NOMO-1 treated with DMSO at 0.1 percent for 48 hours (cell line): ENCODE results near the gene SLIT3.
"Not testable (repeated sequence)": the region's sequence is repeated elsewhere in the genome, so short reads cannot be mapped to it uniquely, and the experiment has no call there.

ENCODE experiments used
- DNase-seq: peaks from one replicate; lab custom pipeline; 2025; ENCODE audit not compliant: unreplicated experiment; lab: John Stamatoyannopoulos, UW

Gene SLIT3

GRCh38 chr5:169223595-169223953 lies 77.4 kb downstream of the SLIT3 start:
- DNase-seq = no peak

DNA sequence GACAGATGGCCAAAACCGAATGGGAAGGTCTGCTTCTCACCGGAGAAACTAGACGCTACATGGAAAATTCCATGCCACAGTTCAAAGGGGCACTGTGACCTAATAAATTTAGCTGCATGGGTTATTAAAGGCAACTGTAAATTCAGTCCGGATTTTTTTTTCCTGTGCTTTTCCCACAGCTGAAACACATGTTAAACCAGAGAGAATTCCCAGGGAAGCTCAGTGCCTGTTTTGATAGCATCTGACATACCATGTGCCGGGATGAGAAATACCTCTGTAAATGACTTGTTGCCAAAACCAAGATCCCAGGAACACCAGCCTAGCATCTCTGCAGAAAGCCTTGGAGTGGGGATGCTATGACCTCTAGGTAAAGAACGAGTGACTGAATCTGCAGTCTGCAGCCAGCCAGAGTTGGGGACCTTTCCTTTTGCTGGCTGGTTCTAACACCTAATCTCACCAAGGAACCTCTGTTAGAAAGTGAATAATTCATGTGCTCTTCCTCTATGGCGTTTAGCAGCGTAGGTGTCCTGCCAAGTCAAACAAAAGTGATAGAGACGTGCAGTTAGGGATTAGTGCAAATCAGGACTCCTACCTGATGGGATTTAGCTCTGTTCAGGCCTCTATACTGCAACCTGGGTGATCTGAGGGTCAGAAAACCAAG lies 77.9 kb downstream of the SLIT3 start:
- no peak for DNase-seq

DNA sequence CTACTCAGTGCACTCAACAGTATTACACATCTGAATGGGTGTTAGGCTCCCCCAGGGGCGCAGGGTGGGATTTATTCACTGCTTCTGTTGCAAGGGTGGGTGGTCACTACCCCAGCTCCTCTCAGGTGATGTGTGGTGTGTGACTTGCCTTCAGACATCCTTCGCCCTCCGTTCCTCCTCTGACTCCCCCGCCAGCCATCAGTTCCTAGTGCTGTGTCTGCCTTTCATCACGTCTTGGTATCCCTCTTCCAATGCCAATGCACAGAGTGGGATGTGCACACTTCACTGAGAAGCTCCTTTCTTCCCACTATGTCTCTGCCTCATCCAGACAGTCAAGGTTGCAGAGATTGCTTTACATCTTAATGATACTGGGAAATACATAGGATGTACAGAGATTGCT lies 79.4 kb downstream of the SLIT3 start:
- no peak for DNase-seq

DNA sequence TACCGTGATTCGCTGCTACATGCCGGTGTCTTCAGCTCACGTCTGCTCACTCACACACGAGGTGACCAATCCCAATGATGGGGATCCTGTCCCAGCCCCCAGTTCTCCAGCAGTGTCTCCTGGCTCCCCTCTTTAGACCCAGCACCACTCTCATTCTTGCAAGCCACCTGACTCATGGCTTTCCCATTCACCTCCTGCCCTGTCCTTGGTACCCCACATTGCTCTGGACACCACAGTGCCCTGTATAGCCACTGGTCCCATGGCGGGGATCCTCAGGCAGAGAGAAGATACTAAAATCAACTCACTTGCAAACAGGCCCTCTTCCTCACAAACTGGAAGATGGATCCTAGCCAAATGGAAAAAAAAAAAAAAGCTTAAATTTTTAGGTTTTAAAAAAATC lies 81.0 kb downstream of the SLIT3 start:
- DNase-seq = no peak

DNA sequence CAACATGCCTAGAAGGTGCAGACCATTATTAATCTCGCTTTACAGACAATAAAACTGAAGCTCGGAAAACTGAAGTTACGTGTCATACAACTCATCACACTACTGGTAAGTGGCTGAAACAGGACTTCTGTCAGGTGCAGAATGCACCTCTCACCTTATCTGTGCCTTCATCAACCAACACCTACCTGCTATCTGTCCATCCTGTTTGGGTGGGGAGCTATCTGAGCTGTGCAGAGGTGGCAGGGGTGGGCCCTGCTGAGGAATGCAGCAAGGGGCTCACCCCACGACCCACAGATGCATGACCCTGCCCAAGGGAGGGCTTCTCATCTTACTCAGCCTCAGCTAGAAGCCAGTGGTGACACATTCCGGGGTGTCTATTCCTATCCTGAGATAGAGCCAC lies 81.6 kb downstream of the SLIT3 start:
- DNase-seq = no peak

GRCh38 chr5:169218861-169219260 lies 82.1 kb downstream of the SLIT3 start:
- no peak for DNase-seq

DNA sequence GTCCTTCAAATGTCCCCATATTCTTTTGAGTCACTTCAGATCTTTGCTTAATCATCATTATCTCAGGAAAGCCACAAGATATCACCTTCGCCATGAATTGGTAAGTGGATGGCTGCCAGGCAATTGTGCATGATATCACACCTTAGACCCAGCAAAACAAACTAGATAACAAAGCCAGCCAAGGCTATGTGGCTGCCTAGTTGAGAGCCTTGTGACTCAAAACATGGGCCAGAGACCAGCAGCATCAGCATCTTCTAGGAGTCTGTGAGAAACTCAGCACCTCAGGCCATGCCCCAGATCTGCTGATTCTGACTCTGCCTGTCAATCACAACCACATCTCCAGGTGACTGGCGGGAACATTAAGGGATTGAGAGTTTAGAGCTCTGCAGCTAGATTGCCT lies 82.8 kb downstream of the SLIT3 start:
- no peak for DNase-seq

GRCh38 chr5:169216866-169217265 lies 84.1 kb downstream of the SLIT3 start:
- no peak for DNase-seq

DNA sequence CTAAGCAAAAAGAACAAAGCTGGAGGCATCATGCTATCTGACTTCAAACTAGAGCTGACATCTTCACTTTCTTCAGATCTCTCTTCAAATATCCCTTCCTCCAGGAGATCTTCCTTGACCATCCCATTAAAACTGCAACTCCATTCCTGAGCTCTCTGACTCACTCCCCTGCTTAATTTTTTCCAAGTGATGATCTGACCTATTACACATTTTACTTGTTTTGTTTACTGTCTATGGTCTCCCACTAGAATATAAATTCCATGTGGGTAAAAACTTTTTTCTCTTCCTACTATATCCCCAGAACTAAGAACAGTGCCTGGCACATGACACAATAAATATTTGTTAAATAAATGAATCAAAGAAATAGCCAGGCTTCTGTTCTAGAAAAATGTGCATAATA lies 87.5 kb downstream of the SLIT3 start:
- no peak for DNase-seq

DNA sequence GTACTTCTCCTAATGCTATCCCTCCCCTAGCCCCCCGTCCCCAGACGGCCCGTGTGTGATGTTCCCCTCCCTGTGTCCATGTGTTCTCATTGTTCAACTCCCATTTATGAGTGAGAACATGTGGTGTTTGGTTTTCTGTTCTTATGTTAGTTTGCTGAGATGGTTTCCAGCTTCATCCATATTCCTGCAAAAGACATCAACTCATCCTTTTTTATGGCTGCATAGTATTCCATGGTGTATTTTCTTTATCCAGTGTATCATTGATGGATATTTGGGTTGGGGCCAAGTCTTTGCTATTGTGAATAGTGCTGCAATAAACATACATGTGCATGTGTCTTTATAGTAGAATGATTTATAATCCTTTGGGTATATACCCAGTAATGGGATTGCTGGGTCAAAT lies 89.2 kb downstream of the SLIT3 start:
- not testable (repeated sequence) for DNase-seq

DNA sequence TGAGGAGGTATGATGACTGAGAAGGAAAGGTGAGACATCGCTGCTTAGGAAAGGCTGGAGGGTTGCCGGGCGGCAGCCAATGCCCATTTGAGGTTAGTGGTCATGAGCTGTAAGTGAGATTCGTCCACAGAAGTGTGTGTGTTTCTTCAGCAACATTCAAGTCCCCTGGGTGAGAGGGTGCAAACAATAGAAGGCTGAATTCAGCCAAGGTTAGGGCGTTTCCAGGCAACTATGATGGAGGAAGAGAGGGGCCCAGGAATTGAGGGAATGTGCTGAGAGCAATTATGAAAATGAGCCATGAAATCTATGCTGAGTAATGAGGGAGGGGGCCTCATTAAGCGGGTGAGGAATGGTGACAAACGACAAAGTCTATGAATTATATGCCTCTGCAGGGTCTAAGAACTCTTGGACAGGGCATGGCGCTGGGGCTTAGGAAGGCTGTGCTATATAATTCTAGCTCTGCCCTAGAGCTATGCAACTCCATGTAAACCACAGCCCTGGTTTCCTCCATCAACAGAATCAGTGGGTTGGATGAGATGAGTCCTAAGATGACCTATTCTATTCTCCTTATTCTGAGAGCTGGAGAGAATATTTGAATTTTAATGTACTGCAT lies 96.0 kb downstream of the SLIT3 start:
- DNase-seq = no peak

GRCh38 chr5:169202969-169203368 lies 98.0 kb downstream of the SLIT3 start:
- no peak for DNase-seq

GRCh38 chr5:169201597-169201996 lies 99.3 kb downstream of the SLIT3 start:
- DNase-seq = no peak

- no peak for DNase-seq
These were observed 100.7 kb downstream of the SLIT3 start for GRCh38 chr5:169200125-169200778.

DNA sequence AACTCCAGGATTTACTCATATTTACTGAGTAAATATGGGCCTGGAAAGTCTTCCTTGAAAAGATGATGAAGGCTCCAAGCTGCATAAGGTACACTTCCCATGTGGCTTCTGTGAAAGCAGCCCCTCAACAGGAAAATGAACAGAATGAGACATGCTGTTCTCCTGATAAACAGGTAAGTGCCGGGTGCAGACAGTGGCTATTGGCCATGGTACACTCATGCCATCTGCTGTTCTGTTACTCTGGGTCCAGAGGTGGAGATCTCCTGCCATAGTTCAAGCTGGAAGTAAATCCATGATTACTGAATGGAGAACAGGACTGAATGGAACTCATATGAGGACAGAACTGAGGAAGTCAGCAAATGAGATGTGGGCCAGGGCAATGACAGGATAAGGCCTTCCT lies 103.6 kb downstream of the SLIT3 start:
- DNase-seq = no peak

- no peak for DNase-seq
These were observed 104.9 kb downstream of the SLIT3 start for GRCh38 chr5:169196059-169196458.

GRCh38 chr5:169195601-169196000 lies 105.3 kb downstream of the SLIT3 start:
- no peak for DNase-seq

- no peak for DNase-seq
These were observed 108.4 kb downstream of the SLIT3 start for GRCh38 chr5:169192536-169192935.

DNA sequence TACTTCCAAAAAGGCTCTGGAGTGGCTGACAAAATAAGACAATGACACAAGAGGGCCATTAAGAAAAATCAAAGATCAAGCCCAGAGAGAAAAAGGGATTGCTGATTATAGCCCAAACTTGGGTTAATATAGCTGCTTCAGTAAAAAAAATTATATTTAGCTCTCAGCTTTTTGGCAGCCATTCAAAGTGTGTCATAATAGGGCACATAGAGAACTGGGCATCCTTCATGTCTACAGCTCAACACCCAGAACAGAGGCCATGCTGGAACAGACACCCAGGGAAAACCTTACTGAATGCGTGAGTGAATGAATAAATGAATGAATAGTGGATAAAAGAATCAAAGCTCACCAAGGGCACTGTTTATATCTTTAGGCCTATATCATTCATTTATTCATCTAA lies 110.1 kb downstream of the SLIT3 start:
- no peak for DNase-seq

DNA sequence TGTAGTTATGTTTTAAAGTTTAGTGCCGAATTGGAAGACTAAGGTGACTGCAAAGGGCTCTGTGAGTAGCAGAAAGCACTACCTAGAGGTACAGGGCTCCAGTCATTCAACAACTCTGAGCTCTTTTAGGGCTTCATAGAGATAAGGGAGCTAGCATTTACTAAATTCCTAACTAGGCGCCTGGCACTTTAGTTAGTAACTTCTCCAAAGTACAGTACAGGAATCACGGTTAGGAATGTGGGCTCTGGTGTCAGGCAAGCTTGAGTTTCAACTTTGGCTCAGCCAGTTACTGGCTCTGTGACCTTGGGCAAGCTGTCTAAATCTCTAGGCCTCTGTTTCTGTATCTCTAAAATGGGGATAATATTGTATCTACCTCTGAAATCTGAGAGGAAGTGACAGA lies 115.3 kb downstream of the SLIT3 start:
- no peak for DNase-seq

- no peak for DNase-seq
These were observed 117.4 kb downstream of the SLIT3 start for GRCh38 chr5:169183576-169183975.

DNA sequence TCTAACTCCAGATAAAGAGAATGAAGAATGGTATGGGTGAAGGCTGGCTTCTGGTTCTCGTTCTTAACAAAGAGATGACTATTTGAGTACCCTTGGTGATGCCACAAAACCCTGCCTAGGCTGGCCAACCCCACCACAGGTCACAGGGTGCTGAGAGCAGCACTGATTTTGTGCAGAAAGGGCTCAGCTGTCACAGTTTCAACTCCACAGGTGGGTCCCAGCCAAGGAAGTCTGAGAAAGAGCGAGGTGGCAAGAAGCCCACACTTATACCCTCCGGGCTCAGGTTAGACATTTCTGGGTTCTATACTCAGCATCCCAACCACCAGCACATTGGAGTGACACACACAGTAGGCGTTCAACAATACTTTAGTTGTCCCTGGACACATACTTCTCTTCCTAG lies 118.1 kb downstream of the SLIT3 start:
- no peak for DNase-seq

DNA sequence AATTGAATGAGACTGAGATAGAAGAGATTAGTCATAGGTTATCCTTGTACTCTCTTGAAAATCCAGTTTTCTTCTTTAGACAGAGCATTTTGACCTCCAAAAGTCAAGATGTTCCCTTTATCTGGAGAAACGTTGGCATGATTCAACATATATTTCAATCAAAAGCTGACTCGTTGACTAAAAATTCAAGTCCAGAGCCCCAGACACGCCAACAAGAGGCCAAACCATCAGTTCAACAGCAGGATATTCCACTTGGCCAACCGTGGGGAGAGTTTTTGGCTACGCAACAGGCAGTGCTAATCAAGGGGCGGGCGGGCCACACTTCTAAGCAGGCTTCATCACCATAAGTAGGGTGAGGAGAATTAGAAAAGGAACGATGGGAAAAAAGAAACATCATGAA lies 119.1 kb downstream of the SLIT3 start:
- no peak for DNase-seq
